CD4-positive, alpha-beta T cell treated with Interleukin-21 for 1 hour (primary cell): ENCODE results near the gene ATP1A4.
"Not testable (repeated sequence)": the region's sequence is repeated elsewhere in the genome, so short reads cannot be mapped to it uniquely, and the experiment has no call there.

Experiments
- DNase-seq: peaks from one replicate; pipeline ENCODE4 v3.0.0-alpha.2; 2020

The ATP1A4 gene

DNA sequence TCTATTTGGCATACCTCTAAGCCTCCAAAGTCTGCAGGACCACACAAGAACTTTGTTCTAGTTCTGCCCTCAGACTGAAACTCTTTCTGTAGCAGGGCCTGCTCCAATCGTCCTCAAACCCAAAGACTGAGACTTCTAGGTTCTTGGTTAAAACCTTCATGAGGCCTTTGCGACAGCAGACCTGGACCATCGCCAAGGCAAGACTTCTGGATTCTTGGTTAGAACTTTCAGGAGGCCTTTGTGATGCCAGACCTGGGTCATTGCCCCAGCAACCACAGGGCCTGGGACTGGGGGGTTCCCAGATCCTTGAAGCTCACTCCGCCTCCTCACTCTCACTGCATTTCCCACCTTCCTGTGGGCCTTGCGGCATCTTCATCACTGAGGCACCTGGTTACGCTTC is at the start of gene ATP1A4:
Gene ATP1A4, plus strand, starts transcription at position 301 of the 400 bp plus-strand sequence. CDS start 438 bp downstream, outside the sequence.
- no peak for DNase-seq

DNA sequence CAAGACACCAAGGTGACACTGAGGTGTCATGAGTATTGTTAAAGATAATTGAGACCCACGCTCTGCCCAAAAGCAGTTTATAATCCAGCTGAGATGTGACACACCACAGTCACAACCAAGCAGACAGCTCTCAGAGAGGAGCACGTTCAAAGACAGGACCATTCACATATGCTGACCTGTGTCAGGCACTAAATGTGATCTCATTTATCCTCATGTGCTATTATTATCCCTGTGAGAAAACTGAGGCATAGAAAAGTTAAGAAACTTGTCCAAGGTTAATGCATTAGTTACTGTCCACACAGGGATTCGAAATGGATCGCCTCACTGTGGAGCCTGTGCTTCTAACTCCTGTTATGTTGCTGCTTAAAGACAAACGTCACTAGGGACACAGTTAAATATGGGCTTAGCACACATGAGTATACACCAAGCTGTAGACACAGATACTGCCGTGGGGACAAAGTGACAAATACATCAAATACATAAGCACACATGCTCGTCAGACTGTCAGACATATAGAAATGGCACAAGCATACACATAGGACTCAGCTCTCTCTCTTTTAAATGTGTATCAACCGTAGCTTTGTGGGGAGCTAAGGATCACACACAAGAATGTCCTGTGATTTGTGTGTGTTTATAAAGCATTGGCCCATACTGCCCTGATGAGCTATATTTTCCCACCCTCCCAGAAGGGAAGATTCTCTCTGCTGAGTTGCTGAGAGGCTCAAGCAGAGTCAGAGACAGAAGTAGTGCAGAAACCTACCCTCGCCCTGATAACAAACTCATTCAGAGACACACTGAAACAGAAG is 49.5 kb upstream of the ATP1A4 start:
- DNase-seq, result no peak

DNA sequence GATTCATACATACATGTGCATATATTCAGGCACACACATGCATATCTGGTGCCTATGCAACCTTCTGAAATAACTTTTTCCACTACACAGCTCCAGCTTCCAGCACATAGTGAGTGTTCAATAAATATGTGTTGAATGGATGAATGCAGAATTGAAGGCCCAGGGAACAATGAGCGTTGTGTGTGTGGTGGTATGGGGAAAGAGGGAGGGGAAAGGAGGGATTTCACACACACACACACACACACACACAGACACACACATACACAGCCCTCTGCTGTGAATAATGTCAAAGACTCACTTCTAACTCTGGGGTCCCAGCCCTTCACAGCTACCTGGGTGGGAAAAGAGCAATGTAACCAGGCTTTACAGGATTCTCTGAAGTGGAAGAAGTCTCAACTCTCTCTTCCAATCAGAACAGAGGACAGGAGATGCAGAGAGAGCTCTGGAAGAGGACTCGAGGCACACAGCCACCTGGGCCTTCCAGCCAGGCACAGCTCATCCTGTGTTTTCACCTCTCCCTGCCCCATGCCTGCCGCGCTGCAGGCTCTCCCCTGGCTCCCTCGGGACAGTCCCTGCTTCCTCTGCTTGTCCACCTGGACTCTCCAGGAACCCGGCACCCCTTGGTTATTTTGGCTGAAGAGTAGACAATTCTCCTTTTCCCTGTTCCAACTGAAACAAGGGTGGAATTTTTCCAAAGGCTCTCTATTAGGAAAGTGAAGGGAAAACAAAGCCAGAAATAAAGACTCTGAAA is 47.6 kb upstream of the ATP1A4 start:
- DNase-seq, result no peak

DNA sequence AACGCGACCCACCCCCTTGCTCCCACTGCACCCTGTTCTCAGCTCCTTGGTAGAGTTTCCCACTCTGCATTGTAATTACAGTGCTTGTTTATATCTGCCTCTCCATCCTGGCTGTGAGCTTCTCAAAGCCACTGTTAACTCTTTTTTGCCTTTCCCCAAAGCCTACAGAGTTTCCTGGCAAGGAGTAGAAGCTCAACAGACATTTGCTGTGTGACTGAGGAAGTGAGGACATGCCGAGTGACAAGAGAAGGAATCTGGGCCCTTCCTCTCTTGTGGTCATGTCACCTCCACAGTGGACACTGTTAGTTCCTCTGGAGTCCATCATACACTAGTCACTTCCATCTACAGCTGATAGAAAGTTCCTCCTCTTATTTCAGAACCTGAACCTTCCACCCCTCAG is 46.9 kb upstream of the ATP1A4 start:
- DNase-seq, result peak; percentile 10

DNA sequence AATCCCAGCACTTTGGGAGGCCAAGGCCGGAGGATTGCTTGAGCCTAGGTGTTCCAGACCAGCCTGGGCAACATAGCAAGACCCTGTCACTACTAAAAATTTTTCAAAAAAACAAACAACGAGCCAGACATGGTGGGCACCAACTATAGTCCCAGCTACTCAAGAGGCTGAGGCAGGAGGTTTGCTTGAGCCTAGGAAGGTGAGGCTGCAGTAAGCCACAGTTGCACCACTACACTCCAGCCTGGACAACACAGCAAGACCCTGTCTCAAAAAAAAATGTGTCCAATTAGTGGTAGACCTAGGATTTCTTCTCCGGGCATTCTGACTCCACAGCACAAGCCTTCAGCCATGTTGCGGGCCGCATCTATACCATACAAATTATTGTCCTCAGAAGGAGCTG is 46.2 kb upstream of the ATP1A4 start:
- DNase-seq, result no peak

DNA sequence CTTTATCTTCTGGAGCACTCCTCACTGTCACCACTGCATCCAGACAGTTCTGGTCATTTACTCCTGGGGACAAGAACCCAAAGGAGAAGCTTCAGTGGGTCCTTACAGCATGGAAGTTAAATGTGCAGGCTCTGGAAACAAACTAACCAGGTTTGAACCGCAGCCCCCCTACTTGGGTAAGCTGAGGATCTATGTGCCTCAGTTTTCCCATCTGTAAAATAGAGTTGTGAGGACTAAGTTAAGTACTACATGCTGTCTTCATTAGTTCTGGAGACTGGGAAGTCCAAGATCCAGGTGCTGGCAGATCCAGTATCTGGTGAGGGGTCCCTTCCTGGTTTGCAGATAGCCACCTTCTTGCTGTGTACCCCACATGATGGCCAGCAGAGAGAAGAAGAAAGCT is 43.9 kb upstream of the ATP1A4 start:
- no peak for DNase-seq

DNA sequence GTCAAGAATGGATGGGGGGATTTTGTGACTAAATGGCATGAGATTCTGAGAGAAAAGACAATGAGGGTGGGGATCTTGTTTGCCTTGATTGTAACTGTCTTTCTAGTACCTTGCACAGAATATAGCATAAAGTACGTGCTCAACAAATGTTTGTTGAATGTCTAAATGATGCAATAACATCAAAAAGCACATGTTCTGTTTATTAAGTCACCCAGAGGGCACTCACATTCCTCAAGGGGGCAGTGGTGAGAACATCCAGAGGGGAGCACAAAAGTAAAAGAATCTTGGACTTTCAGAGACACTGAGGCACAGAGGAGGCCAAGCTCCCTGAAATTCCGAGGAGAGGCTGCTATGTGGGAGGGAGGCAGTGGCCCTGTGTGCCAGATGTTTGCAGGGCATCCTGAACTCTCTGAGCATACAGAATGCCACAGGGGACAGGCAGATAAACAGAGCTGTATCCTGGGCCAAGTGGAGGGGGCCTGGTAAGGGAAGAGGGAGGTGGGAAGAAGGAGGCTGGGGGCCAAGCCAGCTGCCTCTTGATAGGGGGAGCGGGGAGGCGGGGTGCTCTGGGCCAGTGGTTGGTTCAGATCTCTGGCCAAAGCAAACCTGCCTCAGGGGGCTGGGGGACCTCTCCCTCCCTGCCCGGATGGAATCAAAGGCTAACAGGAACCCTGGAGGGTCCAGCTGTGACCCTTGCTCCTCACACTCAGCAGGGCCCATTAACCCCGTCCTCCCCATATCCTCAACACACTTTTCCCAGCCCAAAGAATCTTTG is 42.3 kb upstream of the ATP1A4 start:
- peak; percentile 47 for DNase-seq

DNA sequence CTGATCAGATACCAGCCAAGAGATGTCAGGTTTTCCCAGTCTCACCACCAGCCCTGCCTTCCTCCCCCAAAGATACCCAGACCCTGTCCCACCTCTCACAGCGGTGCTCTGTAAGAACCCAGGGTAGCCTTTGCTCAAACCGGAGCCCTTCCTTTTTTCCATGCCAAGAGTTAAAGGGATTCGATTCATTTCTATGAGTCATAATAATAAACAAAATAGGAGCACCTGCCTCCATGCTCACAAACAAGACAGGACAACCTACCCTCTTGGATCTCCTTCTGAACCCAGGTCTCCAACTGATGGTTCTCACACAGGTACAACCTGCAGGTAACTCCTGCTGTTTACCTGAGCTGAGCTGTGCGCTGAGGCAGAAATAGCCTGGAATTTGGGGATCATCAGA is 41.7 kb upstream of the ATP1A4 start:
- no peak for DNase-seq

DNA sequence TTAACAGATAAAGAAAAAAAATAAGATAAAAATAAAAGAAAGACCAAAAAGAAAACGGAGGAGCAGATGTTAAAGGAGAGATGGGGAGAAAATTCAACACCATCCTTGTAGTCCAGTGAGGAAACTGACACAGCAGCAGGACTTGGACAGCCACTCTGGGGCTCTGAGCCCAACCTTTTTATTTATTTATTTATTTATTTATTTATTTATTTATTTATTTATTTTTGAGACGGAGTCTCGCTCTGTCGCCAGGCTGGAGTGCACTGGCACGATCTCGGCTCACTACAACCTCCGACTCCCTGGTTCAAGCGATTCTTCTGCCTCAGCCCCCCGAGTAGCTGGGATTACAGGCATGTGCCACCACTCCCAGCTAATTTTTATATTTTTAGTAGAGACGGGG is 39.9 kb upstream of the ATP1A4 start:
- DNase-seq, result not testable (repeated sequence)

DNA sequence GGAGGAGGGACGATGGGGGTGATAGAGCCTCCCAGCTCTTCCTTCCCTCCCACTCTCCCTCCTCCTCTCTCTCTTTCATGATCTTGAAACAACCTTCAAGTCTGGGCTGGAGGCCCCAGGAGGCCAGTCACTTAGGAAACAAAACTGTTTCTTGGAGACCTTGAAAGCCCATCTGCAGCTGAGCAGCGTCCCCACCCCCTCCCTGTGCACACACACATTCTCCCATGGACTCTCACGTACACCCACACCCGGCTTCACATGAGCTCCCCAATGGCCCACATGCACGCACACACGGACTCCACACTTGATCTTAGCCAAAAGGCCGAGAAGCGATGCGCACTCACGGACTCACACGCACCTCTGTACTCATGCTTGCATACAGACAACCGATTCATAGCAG is 39.0 kb upstream of the ATP1A4 start:
- DNase-seq, result no peak

DNA sequence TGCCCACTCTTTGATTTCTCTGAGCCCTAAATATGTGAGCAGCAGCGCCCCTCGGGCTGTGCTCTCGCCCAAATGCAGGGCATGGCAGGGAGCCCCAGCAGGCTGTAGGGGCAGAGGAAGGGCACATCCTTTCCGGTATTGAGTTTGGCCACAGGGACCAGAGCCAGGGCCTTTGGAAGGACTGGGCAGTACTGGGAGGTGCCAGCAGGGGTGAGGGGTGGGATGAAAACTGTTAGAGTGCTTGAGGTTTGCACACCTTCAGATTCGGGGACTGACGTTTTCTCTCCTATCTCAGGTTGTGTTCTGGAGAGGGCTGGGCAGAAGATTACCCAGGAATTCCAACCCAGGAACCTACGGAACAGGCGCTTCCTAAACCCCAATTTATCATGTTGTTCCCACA is 38.0 kb upstream of the ATP1A4 start:
- no peak for DNase-seq

DNA sequence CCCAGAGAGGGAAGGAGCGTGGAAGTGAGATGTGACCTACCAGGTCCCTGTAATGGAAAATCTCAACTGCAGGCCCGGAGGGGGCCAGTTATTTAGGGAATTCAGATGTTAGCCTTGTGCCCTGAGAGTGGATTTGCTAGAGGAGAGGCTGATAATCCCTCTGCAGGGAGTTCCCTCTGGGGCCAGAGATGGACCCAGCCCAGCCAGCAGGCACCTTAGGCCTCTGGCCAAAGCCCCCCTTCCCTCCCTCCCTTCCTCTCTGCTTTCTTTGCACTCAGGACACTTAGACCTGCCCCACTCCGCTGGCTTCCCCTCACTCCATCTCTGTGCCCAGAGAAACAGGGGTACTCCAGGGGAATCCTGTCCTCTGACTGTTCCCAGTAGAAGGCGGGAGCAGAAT is 37.3 kb upstream of the ATP1A4 start:
- no peak for DNase-seq

DNA sequence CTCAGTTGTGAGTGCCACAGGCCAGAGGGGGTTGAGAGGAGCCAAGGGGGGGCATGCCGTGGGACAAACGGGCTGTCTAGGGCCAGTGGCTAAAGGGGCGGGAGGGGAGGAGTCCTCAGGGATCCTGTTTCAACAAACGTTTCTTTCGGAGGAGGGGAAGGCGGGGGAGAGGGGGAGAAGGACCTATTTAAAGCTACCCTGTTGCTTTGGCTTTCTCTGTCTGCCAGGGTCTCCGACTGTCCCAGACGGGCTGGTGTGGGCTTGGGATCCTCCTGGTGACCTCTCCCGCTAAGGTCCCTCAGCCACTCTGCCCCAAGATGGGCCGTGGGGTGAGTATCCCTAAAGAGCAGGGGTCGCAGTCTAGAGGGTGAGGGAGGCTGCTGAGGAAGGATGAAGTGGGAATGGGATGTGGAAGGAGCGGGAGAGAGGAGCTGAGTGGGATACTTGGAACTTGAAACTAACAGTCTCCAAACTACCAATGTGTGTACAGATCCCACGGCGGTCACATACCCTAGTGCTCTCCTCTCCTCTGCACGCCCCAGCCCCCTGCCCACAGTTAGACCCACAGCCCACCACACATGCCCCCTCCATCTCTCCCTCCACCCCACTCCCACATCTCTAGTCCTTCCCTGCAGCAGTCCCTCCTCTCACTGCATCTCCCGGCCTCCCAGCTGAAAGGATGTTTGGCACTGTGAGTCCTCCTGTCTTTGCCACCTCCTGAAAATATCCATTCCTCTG is 35.7 kb upstream of the ATP1A4 start, which contains the start of gene ATP1A2:
Gene ATP1A2, plus strand, starts transcription at position 215 of the 738 bp plus-strand sequence. Its CDS starts 103 bp downstream, at position 318.
- DNase-seq, result no peak

DNA sequence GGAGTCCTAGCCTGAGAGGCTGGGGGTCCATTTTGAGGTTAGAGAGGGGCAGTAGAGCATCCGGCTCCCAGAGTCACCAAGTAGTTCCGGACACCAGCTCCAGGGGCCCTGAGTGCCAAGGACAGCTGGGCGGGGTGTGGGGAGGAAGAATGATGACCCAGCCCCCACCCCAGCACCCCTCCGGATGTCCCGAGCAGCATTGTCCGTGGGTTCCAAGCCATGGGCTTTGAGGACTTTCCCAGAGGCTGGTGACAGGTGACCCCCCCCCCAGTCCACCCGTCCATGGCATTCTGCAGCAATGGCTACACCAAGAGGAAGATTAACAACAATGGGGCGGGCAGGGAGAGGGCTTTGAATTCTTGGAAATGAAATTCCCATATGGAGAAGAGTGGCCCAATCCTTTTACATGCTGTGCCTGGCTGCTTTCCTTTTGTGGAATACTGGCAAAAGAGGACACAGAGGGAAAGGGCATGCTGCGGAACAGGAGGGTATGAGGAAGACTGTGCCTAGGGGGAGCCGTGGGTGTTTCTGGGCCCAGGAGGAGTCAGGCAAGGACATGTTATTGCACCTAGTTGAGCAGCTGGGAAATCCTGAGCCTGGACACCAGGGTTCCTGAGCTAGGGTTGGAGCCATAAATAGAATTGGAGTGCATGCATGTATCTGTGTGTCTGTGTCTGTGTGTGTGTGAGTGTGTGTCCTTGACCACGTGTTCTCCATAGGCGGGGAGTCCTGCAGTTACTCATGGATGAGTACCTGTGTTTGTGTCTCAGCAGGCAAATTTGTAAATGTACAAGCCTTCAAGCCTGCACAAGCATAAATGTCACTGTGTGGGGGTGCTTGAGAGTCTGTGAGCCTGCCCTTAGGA is 34.9 kb upstream of the ATP1A4 start:
- DNase-seq, result no peak

DNA sequence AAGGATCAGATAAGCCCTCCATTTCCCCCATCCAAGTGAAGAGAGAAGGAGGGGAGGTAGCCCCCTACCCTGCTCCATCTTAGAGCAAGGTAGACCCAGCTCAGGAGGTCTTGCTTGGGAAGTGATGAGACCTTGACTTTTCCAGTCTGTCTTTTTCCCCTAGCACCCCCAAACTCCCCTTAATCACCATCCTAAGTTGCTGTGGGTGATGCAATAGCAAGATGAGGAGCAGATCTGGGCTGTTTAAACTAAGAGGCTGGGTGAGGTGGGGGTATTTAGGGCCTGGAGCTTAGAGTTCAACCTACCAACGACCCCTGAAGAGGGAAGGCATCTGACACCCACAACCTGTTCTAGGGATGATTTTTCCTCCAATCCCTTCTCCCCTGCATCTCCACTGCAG is 34.1 kb upstream of the ATP1A4 start:
- no peak for DNase-seq

DNA sequence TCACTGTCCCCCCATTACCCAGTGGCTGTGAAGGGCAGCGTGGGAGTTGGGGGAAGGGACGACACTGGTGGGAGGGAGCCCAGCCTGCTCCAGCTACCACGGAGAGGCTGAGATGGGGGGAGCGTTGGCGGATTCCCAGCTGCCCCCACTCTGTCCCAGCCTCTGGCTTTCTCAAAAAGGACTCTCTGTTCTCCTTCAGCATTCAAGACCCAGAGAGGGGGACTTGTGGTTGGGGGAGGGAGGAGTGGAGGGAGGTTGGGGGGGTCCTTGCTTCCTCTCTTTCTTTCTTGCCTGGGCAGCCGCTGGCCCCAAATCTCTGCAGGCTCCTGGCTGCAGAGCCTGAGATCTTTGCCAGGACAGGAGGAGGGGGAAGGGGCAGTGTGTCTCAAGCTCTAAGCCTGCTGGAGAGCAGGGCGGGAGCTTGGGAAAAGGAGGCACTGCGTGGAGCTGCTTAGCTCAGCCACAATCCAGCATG is 33.7 kb upstream of the ATP1A4 start:
- no peak for DNase-seq

DNA sequence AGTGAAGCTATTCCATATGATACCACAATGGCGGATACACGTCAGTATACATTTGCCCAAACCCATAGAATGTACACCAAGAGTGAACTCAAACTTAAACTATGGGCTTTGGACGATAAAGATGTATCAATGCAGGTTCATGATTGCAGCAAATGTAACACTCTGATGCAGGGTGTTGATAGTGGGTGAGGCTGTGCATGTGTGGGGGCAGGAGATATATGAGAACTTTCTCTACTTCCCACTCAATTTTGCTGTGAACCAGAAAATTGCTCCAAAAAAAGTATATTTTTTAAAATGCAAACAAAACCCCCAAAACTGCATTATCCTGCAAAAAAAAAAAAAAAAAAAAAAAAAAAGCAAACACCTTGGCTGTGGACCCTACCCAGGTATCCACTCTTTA is 32.5 kb upstream of the ATP1A4 start:
- DNase-seq, result no peak

DNA sequence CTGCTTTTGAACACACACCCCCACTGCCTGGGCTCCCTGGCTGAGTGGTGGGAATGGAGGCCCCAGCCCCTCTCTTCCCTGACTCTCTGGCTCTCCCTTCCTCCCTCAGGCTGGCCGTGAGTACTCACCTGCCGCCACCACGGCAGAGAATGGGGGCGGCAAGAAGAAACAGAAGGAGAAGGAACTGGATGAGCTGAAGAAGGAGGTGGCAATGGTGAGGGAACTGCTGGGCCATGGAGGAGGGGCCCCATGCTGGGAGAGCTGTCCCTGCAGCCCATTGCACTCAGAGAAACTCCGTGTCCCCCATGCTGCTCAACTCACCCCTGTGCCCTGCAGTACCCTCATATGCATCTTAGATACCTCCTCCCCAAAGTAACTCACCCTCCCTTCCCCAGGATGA is 30.6 kb upstream of the ATP1A4 start:
- DNase-seq, result no peak

DNA sequence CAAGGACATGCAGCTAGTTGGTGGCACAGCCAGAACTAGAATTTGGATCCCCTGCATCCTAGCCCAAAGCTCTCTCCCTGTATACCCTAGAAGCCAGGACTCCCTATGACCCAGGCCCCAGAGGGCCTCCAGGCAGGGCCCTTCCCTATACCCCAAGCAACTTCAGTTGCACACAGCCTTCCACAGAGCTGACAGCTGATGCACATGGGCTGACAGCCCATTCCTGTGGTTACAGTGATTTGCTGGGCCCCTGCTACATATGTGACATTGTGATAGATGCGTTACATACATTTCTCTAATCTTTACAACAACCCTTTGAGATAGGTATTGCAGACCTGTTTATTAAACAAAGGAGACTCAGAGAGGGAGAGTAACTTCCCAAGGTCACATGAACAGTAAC is 30.0 kb upstream of the ATP1A4 start:
- no peak for DNase-seq

DNA sequence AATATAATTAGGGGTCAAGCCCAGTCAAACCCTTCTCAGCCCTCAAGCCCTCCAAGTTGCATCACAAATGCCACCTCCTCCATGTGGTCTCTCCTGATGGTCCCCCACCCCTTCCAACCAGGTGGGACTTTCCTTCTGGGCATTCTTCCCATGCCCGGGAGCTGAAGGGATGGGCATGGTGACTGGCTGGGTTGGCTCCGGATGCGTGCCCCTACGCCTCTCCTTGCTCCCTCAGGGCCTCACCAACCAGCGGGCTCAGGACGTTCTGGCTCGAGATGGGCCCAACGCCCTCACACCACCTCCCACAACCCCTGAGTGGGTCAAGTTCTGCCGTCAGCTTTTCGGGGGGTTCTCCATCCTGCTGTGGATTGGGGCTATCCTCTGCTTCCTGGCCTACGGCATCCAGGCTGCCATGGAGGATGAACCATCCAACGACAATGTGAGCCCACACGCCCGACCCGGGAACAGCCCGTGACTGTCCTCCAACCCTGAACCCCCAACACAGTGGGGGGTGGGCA is 28.4 kb upstream of the ATP1A4 start:
- DNase-seq, result no peak

DNA sequence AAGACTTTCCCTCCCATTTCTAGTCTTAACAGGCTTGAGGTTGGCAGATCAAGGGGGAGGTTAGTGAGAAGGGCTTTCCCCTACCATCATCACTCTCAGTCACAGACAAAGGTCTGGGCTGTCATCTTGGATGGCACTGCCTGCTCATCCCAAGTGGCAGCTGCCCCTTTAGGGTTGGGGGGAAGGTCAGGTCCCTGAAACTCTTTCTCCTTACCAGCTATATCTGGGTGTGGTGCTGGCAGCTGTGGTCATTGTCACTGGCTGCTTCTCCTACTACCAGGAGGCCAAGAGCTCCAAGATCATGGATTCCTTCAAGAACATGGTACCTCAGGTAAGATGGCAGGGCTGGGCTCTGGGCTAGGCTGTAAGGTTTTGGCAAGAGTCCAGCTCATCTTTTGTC is 27.7 kb upstream of the ATP1A4 start:
- no peak for DNase-seq
